Activated T-cell treated with anti-CD3 and anti-CD28 coated beads for 24 hours (primary cell): ENCODE results near the gene HOXA3.

Experiments
- DNase-seq: peaks from one replicate; pipeline ENCODE4 v3.0.0-alpha.2; 2020; ENCODE audit warnings: low read depth

Gene HOXA3

DNA sequence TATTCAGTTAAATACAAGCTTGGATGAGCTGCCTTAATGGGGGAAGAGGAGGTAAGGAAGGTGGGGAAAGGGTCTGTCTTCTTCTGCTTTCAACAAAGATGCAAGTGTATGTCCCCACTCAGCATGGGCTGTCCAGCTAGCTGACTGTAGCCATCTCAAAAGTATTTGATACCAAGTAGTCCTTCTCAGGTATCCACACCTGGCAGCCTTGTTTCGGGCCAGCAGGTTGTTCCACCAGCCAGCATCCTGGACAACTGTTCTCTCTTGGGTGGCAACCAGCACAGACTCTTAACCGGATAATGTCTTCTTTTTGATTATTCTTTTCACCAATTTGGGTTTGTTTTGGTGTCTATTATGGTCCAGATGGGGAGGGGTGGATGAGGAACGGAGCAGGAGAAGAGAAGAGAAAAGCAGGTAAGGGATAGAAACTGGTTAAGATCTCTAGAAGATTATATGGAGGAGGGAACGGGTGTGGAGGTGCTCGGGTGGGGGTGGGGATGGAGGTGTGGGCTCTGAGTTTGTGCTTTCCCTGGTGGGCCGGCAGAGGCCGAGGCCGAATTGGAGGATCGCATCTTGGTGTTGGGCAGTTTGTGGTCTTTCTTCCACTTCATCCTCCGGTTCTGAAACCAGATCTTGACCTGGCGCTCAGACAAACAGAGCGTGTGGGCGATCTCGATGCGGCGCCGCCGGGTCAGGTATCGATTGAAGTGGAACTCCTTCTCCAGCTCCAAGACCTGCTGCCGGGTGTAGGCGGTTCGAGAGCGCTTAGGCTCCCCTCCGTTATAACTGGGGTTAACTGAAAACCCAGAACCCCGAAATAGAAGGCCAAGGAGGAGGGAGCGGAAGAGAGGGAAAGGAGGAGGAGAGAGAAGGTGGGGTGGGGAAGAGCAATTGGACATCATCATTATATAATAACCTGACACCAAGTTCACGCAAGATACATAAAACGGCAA, 23.3 kb downstream of the HOXA3 start:
- DNase-seq: no peak

DNA sequence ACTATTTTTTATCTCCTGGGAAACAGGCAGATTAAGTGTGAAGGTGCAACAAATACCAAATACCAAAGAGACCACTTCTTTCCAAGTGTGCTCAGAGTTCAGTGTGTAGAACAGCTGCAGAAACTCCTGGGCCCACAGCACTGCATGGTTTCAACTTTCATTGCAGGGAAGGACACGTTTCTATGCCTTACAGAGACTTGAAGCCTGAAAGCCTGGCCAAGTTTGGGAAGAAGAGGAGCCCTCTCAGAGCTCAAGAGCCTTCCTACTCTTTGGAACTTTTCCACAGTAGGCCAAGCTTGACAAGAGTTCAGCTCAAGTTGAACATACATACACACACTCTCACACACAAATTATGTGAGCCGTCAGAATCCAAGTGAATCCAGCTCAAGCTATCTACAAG, 24.3 kb downstream of the HOXA3 start:
- DNase-seq: no peak

DNA sequence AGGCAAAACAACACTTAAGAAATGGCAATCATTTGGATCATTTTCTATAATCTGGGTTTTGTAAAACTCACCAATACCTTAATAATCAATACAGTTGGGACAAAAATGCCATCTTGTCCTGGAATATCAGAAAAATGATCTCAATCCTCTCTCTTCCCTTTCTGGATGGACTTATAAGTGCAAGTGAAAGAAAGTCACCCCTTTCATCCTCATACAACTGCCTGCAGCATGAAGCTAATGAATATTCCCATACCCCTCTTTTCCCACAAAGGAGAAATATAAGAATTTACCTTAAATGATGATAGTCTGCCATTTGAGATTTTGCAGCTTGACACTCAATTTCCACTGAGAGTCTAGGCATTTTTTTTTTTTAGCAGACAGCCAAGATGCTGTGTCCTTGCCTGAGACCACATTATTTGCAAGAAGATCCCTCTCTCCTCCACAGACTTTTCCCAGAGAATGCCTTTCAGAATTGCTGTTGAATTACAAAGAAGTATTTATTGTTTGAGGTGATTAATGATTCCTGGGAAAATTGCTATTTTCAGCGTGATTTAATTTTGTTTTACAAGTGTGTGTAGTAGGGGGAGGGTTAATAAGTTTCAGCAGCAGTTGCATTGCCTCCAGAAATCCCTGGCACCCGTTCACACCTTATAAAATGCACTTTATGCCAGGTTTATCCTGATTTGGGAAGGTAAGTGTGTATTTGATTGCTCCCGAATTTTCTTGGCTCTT, 25.6 kb downstream of the HOXA3 start:
- DNase-seq: no peak

DNA sequence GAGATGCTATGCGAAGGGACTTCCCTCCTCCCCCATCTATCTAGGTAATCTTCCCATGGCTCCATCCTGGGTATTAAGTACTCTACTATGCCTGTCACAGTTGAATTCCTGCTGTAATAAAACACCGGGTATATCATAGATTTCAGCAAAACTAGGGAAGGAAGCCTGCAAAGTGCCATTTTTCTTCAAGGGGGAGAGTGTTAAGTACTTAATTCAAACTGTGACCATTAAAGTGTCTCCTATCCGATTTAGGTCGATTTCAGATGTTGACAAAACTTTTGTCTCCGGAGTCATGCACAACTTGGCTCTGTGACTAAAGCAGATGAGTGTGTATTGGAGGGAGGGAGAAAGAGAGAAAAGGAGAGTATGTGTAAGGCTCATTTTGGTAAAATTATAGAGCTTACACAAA, 26.4 kb downstream of the HOXA3 start:
- no peak for DNase-seq

DNA sequence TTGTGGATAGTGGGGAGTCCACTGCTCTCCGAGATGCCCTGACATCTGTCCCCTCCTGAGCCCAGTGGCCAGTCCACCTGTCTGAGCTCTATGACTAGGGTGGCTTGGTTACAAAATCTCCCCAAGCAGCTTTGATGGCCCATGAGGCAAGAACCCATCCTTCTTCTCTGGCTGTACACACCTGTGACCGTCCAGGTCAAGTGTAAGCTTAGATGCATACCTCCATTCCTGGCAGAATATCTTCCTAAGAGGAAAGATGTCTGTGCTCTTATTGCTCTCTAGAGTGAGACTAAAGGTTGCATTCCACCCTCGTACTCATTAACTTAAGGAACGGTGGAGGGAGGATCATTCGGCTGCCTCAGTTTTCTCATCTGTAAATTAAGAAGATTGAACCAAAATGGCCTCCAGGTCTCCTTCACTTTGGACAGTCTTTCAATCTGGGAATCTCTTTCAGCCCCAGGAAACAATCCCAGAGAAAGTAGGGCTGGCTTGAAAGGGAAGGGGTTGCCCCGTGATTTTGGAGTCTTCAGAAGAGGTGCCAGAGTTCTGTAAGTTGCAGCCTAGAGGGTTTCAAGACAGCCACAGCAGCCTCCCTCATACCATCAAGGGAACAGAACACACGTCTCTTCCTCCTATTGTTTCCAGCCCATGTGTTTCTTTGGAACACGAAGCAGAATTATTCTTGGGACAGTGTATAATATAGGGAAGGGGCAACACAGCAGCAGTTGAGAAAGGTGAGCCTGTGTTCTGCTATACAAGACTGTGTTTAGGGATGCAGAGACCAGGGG, 27.3 kb downstream of the HOXA3 start:
- no peak for DNase-seq

DNA sequence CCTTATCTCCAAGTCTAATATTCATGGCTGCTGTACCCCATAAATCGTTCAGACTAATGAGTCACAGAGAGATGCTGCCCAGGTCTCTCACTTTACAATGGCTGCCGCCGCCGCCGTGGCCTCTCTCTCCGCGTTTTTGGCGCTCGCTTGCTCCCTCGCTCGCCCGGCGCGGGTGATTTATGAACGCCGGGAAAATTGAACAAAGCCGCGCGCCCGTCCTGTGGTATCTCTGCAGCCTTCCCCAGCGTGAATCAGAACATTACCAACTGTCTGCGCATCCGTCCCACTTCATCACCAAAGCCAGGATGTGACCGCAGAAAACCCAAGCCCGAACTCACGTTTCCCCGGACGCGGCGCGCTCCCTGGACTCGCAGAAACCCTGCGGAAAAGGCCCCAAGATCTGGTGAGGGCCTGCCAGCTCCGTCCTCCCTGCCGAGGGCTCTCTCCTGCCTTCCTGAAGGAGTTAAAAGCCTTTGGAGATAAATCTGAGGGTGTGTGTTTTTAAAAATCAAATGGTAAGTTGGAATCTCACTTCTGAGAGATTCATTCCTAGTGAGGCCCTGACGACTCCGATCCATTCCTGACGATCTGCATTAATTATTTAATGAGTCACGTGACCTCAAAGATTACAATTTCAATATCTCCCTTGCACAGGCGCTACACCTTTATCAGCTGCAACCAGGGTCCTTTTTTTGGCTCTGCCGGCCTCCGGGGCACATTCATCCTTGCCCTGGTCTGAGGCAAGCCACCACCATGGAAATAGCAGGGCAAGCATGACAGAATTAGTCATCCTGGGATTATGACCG, 28.1 kb downstream of the HOXA3 start:
- no peak for DNase-seq

DNA sequence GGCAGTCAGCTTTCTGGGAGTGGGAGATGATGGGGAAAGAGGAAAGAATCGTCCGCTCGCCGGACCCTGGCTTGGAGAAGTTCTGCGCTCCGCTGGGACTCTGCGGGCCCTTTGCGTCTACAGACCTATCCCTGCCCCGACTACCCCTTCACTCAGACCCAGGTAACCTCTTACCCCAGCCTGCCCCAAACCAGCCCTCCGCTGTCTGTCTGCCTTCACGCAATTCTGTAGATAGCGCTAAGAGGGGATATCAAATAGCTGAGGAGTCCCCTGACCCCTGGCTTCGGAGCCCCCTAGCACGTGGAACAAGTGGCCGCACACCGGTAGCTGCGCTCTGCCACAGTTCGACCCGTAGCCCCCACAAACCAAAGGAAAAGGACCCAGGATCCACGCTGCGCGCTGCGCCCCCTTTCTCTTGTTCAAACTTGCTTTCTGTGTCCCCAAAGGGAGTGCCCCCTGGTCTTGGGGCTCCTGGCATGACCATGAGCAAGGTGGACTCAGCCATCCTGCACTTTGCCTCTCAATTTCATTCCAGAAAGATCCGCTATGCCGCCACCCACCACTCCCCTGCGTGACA, 28.8 kb downstream of the HOXA3 start:
- no peak for DNase-seq

DNA sequence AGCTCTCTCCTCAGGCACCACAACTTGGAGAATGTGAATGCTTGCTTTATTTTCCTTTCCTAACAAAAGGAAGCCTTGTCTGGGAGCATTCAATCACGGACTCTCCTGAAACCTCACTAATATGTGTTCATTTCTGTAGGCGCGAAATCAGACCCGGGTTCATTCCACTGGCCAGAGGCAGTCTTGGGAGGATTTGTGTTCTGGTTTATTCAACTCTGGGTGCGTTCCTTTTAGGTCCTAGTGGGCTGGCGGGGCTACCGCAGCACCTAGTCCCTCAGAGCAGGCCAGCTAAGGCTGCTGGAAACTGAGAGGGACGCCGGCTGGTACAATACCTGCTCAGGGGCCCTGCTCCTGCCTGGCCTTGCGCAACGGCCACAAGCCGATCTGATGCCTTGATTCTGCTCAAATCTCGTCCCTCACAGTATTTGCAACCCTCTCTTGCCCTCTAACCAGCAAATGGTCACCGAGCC, 29.3 kb downstream of the HOXA3 start:
- no peak for DNase-seq

DNA sequence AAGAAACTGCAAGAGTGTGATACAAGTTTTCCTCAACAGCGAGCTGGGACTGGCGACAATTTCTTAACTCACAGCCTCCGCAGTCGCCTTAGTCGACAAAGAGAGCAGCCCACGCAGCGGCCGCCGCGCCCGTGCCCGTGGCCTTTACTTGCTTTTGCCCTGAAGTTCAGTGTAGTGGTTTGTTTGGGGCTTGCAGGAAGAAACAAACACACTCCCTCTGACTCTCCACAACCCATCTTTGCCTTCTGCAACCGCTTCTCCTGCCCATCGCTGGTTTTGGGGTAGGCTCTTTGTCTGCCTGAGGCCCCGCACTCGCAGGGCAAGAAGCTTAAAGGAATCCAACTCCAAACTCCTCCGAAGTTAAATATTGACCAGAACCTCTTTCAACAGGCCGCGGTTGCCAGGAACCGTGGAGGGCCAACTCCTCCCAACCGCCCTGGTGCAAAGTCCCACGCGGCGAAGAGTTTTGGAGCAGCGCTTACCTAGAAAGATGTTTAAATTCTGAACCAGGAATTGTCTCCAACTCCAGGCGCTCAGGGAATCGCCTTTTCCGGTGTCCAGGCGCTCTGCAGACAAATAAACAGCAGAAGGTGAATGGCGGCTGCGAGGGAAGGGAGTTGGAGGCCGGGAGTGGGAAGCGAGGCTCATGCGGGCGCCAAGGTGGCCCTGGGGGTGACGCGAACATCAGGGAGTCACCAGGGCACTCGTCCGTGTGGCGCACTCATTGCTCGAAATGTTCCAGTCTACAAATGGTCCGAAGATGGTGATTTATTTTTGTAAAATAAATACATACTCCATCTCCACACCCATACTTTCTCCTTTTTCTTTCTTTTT, 30.1 kb downstream of the HOXA3 start:
- DNase-seq: no peak

DNA sequence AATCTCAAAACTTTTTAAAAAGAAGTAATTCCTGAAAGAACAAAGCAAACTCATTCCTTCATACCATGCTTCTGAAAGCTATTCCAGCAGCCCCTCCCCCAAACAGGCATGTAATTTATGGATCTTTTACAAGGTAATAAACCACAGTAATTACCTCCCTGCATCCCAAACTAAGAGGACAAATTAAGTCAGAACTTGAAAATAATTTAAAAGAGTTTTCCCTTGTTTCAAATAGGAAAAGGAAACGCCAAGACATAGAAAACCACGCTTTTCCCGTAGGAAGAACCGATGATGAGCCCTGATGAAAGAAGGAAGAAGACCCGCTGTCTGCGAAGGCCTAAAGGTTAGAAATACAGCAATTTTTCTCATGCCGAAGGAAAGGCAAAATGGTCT, 30.7 kb downstream of the HOXA3 start:
- DNase-seq: no peak

DNA sequence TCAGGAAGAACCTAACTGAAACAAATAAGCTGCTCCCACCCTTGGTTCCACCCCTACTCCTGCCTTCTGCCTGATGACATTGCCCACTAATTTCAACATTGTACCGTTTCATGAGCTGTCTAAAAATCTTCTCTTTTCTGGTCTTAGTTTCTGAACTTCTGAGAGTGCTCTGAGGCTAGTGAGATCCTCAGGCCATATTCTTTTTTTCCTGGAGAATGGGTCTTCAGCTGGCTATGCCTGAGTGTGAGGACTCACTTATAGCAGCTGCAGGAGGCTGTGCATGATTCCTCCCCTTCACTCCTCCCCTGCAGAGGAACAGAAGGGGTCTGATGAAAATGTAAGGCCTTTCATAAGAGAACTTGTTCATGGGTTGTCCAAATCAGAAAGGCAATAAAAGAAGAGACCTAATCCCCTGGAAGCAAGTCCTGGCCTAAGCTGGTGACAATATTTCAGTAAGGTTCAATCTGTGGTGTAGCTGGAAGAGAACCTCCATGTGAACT, 32.9 kb downstream of the HOXA3 start:
- no peak for DNase-seq

DNA sequence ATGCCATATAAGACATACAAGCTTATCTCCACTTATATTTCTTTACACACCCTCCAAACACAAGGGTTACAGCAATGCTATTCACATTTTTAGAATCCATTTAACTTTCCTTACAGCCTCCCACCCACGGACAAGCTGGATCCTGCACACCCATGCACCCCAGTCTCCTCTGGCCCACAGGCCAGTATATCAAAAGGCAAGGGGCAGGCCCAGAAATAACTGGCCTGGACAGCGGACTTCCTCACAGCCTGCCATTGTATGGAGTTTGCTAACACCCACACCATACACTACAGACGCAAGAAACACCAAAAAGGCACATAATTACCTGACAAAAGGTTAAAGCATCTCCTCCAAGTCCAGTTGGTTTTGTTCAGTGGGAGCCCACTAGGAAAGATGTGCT, 33.8 kb downstream of the HOXA3 start:
- DNase-seq: no peak

DNA sequence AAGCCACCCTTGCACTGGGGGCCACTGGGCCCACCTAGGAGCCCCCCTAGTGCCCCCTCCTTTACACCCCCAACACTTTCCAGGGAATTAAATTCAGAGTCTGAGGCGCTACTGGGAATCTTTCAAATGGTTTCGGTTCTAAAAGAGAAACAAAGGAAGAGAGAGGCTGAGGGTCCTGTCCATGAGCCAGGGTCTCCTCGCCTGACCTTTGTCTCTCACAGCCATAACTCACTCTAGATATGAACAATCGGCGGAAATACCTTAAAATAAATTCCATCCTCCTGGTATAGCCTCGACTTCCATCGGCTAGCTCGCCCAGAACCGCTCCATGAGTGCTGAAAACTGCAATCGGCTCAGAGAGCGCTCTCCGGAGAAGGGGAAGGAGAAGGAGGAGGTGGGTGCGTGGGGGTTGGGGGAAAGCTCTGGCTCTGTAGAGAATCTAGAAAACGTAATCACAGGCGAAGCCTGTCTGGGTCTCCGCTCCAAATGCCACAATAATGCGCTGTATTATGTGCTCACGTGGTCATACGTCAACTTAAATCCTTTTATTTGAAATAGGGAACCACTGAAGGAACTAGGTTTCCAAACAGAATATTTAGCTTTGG, 34.4 kb downstream of the HOXA3 start:
- no peak for DNase-seq

DNA sequence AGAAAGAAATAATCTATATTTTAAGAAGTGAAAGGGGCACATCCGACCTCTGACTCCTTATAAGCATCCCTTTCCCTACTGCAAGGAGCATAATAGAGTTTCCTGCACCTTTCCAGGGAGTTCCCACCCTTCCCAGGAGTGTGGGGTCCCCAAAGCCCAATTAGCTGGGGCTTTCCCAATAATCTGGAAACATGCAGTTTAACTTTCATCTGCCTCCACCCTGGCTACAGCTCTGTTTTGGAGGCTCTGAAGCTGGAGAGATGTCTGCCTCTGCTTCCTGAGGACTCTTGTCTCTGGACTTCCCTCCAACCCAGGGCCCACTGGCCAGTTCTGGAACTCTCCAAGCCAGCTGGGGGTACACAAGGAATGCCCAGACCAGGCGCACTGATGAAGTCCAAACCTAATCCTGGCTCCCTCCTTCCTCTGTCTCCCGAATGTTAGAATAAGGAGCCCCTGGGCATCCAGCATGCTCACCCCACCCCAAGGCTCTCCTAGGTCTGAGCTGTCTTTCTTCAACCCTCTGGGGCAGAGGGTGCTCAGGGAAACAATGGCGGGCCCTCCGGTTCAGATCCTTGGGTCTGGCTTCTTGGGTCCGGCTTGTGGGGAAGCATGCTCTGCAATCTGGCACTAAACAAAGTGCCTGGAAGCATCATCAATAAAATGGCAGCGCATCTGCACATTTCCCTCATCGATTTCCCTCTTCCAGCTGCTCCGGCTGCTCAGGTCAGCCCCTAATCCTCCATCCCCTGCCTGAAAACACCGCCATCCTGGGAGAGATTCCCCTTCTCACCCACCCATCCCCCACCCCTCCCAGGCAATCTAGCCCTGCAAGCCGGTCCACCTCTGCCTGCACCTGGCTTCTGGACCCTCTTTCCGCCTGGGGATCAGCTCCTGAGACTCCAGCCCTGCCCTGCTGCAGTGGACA, 35.2 kb downstream of the HOXA3 start:
- no peak for DNase-seq

DNA sequence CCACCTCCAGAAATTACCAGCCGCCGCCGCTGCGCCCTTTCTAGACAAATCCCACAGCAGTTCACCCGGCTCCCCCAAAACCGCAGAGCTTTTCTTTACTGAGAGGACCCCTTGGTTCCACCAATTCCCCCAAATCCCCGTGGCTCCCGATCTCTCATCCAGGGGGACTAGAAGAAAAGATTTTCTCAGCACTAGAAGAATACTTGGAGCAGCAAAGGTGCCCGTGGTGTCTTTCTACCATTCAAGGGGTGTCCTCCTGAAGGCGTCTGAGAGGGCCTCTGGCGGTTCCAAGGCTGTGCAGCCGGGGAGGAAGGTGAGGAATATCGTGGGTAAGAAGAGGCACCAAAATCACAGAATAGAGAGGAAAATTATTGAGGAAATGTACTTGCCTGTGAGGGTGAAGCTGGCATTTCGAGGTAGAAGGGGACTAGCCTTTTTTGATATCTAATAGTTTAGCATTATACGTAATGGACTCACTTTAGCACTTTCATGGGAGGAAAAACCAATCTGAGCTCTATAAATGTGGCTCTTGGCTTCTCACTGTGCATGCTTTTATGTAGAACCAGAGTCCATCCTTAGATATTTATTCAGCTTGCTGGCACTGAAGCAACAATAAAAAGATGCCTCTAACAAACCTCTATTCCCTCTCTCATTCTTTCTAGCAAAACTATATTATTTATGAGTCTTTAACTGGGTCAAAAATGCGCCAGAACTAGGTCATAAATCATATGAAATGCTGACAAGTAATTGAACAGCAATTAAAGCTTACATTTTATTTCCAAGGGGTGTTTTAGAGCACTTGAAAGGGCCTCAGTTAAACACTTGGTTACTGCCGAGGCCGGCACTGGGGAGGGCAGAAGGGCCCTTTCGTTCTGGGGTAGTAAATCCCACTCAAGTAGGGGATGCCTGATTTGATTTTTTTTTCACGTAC, 36.1 kb downstream of the HOXA3 start:
- DNase-seq: no peak

DNA sequence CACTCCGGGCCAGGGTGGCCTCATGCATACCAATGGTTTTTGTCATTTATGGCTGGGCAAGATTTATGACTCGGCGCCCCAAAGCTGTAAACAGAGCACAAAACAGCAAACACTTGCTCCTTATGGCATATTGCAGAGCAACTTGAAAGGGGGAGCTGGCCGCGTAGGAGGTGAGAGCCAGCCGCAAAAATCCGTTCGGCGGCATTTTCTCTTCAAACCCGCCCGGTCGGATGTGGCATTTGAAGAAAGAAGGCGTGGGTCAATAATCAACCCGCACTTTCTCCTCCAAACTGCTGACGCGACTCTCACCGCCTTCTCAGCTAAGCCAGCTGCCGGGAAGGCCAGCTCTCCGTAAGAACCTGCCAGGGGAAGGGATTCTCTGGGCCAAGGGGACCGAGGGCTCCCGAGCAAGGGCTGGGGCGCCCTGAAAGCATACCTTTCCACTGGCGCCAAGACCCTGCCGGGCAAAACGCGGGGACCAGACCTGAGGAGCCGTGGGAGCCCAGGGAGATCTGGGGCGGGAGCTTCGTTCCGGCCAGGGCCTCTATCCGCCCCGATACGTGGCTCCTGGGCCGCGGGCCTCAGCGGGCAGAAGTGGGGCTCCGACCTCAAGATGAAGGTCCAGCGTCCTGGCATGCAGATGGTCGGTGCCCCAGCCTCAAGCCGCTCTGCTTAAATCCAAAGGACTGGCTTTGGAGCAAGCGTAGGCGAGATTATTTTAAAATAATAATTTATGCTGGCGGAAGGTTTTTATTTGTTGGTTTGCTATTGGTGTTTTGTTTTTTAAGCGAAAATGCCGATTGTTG, 37.0 kb downstream of the HOXA3 start:
- no peak for DNase-seq

DNA sequence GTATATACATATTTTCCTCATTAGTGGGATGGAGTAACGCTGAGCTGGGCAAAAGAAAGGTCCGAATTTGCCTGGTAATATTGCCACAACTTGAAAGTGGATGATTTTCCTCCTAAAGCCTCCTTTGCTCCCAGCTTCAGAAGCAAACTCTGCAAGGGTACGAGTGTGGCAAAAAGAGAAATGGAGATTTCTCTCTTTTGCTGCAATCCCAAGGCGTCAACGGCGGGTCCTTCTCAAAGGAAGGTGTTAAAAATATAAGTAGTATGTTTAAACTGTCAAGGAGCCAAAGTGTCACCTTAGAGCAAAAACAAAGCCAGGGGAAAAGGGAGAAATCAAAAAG, 37.5 kb downstream of the HOXA3 start:
- no peak for DNase-seq
